Amniotic stem cell (primary cell): ENCODE data around the gene SUN5.
"Not testable (repeated sequence)": the region's sequence is repeated elsewhere in the genome, so short reads cannot be mapped to it uniquely, and the experiment has no call there.

Source experiments
- DNase-seq: peaks from one replicate; lab custom pipeline; 2025; lab: John Stamatoyannopoulos, UW

Gene SUN5, protein sequence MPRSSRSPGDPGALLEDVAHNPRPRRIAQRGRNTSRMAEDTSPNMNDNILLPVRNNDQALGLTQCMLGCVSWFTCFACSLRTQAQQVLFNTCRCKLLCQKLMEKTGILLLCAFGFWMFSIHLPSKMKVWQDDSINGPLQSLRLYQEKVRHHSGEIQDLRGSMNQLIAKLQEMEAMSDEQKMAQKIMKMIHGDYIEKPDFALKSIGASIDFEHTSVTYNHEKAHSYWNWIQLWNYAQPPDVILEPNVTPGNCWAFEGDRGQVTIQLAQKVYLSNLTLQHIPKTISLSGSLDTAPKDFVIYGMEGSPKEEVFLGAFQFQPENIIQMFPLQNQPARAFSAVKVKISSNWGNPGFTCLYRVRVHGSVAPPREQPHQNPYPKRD

GRCh38 chr20:33004141-33004751 lies at the start of gene SUN5:
SUN5 (minus strand) TSS chr20:33004433; CDS start chr20:33004340, 93 bp downstream.
- no peak for DNase-seq

DNA sequence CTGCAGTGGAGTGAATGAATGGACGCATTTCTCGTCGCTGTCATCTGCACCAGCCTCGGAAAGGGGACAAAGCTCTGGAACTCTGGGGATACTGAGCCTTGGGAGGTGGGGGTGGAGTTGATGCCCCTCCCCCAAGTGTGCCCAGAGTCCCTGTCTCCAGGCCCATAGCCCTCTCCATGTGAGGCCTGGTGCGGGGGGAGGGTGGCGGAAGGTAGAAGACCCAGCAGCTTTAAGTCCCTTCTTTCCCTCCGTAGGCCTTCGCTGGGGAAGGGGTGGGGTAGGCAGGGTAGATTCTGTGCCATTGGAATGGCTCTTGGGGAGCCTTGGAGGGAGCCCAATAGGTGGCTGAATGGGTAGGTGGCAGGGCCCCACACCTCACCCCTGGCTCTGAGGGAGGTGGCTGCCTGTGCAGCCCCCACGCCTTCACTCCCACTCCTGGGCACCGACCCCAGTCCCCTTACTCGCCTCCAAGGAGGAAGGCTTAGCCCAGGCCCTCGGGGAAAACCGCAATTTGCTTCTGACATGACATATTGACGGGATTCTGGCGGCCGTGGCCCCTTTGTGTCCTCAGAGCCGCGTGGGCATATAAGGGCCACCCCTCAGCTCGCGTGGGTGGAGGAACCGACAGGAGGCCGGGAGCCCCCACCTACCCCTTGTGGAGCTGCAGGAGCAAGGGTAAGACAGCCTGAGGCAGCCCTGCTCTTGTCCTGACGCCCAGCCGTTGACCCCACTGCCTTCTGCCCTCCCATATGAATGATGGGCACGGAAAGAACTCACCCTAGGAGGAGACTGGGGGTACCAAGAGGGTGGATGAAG lies 49.3 kb upstream of the SUN5 start, which contains the start of gene BPIFB3:
BPIFB3 (plus strand) TSS at position 613 of the 816 bp plus-strand sequence. CDS start 1,533 bp downstream, outside the sequence.
- no peak for DNase-seq

DNA sequence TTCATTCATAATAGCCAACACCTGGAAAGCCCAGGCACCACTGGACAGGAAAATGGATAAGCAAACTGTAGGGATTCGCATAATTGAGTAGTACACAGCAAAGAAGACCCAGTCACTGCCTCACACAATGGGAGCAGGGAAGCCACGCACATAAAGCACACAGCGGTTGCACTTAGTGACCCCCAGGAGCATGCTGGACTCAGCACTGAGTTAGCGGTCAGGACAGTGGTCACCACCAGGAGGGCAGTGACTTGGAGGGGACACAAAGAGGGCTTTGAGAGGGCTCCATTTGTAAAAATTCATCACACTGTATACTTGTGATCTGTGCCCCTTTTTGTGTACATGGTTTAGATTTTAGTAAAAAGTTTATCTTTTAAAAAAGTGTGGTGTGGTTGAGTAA lies 47.1 kb upstream of the SUN5 start:
- no peak for DNase-seq

DNA sequence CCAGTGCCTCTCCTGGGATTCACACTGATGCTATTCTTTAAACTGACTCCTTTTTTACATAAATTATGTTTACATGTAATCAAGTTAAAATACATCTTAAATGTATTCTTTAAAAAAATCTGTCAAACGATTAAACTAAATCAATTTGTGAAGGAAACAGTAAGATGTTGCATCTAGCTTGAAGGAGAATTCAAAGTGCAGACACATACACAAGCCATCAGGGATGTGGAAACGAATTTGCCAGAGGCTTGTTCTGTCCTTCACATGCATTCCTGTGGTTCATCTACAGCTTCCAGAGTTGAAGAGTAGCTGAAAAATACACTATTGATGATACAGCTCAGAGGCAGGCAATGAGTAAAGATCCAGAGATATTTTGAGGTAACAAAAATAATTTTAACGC lies 42.2 kb upstream of the SUN5 start:
- DNase-seq: no peak

- not testable (repeated sequence) for DNase-seq
Observed at GRCh38 chr20:33045129-33045721, 41.0 kb upstream of the SUN5 start.

GRCh38 chr20:33043731-33044181 lies 39.5 kb upstream of the SUN5 start:
- no peak for DNase-seq

GRCh38 chr20:33042983-33043730 lies 38.9 kb upstream of the SUN5 start:
- no peak for DNase-seq

GRCh38 chr20:33042430-33042829 lies 38.2 kb upstream of the SUN5 start:
- DNase-seq: no peak

DNA sequence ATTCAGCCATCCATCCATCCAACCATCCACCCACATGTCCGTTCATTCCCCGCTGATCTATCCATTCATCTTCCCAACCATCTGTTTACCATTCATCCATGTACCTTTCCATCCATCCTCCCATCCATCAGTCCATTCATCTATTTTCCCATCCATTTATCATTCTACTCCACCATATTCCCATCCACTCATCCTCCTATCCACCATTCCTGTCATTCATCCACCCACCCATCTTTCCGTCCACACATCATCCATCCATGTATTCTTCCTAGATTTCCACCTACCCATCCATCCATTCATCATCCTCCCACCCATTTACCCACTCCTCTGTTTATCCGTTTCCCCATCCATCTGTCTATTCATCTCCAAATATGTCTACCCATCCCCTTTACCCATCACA lies 34.0 kb upstream of the SUN5 start:
- no peak for DNase-seq

DNA sequence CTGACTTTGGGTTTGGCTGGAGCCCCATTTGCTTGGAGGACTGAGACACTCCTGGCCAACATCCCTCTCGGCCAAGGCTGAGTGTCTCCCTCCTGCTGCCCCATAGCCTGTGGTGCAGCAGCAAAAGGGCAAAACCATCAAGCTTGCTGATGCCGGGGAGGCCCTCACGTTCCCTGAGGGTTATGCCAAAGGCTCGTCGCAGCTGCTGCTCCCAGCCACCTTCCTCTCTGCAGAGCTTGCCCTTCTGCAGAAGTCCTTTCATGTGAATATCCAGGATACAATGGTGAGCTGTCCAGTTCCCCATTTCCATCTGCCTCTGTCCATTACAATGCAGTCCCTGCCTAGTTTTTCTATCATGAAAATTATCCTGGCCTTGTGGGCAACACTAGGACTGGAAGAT lies 33.2 kb upstream of the SUN5 start:
- DNase-seq: no peak

DNA sequence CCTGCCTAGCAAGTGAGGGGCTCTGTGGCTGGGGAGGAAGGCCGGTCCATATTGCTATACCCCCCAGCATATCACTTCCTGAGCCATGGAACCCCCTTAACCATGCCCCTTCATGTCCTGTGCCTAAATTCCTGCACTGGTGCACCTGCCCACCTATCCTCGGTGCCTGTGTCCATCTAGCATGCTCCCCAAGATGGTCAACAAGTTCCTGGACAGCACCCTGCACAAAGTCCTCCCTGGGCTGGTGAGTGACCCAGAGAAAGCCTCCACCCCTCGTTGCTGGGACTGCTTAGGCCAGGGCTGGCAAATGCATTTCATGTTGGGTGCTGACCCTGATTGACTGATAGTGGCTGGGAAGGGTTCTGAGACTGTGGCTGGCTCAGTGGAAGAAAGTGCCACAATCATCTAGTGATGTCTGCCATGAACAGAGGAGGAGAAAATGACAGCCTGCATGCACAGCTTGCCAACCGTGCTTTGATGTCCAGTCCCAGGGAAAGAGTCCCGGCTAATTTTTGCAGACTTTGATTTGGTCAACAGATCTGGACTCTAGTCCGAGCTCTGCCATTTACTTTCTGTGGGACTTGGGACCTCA lies 30.8 kb upstream of the SUN5 start:
- DNase-seq: no peak

DNA sequence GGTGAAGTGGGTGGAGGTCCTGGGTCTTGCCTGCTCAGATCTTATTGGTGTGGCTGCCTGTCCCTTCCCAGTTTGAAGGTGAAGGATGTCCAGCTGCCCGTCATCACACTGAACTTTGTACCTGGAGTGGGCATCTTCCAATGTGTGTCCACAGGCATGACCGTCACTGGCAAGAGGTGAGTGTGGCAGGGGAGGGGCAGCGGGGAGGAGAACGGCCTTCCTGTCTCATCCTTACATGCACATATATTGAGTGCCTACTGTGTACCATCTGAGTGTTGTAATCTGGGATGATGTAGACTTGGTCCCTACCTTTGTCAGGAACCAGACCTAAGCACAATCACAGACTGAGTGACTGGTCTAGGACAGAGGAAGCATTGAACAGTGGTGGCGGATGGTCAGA lies 29.9 kb upstream of the SUN5 start:
- DNase-seq: no peak

GRCh38 chr20:33033381-33033780 lies 29.1 kb upstream of the SUN5 start:
- no peak for DNase-seq

DNA sequence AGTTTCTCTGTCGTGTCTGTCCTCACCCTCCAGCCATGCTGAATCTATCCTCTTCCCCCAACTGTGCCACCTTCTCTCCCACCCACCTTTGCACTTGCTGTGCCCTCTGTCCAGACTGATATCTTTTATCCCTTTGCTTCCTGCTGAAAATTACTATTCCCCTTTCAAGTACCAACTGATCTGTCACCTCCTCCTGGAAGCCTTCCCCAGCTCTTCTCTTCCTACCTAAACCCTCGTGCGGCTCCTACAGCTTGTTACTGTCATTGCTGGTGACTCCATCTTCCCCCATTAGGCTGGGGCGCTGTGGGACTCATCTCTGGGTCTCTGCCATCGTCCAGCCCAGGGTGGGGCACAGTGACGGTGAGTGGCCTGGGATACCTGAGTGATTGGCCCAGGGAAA lies 28.3 kb upstream of the SUN5 start:
- DNase-seq: no peak

DNA sequence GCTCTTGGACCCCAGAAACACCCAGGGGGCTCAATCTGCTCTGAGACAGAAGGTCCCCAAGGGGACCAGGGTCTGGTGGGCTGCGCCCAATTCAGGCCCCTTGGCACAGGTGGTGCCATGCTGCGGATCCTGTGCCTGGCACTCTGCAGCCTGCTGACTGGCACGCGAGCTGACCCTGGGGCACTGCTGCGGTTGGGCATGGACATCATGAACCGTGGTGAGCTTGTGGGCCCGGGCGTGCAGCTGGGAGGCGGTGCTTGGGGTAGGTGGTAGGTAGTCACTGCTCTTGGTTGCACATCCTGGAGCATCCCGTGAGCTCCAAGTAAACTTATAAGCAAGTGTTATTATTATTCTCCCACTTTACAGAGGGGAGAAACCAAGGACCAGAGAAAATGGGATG lies 27.3 kb upstream of the SUN5 start, which contains the start of gene BPIFB6:
BPIFB6 (plus strand) TSS at position 118 of the 400 bp plus-strand sequence; CDS start at position 118, 0 bp downstream.
- DNase-seq: no peak

DNA sequence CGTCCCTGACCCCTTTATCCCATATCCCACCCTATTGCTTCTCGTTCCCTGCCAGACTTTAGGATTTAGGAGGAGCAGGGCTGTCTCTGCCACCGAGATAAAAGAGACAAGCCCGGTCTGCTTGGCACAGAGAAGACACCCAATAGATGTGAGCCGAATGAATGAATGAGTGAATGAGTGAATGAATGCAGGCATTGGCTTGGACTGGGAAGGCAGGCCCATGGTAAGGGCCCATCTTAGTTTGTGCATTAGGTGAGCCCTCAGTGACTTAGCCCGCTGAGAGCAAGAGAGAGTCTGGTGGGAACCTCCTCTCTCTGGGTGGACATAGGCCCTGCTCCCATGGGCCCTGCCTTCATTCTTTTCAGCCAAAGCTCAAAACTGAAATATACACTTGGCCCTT lies 26.3 kb upstream of the SUN5 start:
- no peak for DNase-seq

DNA sequence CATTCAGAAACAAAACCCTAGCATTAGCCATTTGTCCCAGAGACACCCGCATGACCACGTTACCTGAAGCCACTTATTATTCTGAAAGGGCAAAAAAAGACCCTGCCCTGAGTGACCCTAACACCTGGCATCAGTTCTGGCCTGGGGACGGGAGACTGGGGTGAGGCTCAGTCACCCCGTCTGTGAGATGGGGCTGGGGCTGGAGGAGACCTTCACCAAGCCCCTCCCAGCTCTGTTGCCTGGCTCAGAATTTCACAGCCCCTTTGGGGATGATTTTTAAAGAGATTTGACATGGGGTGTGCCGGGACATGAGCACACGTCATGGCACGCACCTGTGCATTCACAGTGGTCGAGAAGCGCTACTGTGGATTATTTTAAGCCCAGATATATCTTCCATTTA lies 25.8 kb upstream of the SUN5 start:
- no peak for DNase-seq

DNA sequence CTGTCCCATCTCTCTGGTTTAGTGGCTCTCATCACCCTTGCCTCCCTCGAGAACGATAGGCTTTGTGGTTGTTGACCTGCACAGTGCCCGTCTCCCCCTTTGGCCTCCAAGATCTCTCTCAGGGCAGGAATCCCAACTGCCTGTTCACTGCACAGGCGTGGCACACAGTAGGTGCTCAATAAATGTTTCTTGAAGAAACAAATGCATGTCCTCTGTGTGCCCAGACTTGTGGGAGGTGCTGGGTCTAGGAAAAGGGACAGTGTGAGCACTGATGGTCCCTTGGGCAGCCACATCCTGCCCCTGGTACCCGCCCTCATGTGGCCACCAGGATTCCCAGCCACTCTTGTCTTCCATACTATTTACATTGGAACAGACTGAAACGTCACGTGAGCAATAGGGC lies 24.6 kb upstream of the SUN5 start:
- no peak for DNase-seq

- no peak for DNase-seq
Observed at GRCh38 chr20:33027769-33028751, 23.8 kb upstream of the SUN5 start.
